Measurements from ENCODE around the gene MAU2. TPM values are rescaled to one million over a fixed set of nuclear protein-coding genes. Genes with fewer than 3 reads are reported as not detected.
A peak's percentile ranks its signal among the peaks of the same experiment; 100 is the strongest.

MAU2 gene
- total and polyA plus RNA-seq, 10 of the 15 experiments (the other 5 are each of a cell fraction or from before 2014, with no cell fraction given), result 1.8 to 47.2 (median 22.1) TPM

DNA sequence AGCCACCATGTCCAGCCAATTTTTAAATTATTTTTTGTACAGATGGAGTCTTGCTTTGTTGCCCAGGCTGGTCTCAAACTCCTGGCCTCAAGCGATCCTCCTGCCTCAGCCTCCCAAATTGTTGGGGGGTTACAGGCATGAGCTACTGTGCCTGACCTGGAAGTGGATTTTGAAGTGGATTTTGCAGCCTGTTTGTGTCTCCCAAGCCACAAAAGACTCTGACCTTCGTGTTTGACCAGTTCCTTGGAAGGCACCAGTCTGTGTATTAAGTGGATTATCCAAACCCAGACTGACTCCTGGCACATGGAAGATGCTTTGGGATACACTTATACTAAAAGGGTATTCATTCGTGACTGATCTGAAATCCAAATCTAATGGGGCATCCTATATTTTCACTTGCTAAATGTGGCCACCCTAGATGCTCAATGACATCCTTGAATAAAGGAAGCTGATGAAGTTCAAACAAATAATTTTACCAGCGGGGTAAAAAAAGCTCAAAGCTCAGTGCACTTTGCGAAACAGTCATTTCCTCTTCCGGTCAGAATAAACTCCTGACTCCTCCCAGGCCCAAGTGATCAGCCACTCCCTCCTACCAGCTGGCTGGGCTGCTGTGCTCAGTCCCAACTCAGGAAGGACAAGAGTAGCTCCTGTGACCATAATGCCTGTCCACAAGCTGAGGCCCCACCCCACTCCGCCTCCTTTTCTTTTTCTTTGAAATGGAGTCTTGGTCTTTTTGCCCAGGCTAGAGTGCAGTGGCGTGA lies 52.2 kb downstream of the MAU2 start:
- H3K4me3 ChIP-seq, result no peak overlapping the region
- CTCF ChIA-PET, result interaction anchor here (0.5 to 3.8 kb wide), 7 partner anchors 8 to 144 kb away, joined by 3 to 36 read pairs (median 4); partner anchors contain the start of gene NDUFA13
- no peak for TF ChIP-seq STAT1 (conservative IDR thresholded peaks at IDR 0.05)
- TF ChIP-seq BHLHE40 (IDR thresholded peaks at IDR 0.05; ENCODE audit: borderline replicate concordance in 1 of 2, low read depth in 2 of 2, low read length in 1 of 2), result no peak
- no peak for TF ChIP-seq SIX5 (IDR thresholded peaks at IDR 0.05; ENCODE audit: low read depth, low read length, severe bottlenecking)
- TF ChIP-seq, protein P1, sequence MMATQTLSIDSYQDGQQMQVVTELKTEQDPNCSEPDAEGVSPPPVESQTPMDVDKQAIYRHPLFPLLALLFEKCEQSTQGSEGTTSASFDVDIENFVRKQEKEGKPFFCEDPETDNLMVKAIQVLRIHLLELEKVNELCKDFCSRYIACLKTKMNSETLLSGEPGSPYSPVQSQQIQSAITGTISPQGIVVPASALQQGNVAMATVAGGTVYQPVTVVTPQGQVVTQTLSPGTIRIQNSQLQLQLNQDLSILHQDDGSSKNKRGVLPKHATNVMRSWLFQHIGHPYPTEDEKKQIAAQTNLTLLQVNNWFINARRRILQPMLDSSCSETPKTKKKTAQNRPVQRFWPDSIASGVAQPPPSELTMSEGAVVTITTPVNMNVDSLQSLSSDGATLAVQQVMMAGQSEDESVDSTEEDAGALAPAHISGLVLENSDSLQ (IDR thresholded peaks at IDR 0.05), result no peak
- no peak for TF ChIP-seq EP300 (IDR thresholded peaks at IDR 0.05; ENCODE audit: borderline replicate concordance in 1 of 2, control insufficient read depth in 1 of 2, low read depth in 2 of 2, low read length in 2 of 2)
- TF ChIP-seq EZH2 (IDR thresholded peaks at IDR 0.05; ENCODE audit: borderline replicate concordance, control insufficient read depth, low read depth, low read length), result no peak
- no peak for TF ChIP-seq RUNX3 (IDR thresholded peaks at IDR 0.05; ENCODE audit: low read length)
- TF ChIP-seq, protein P2, sequence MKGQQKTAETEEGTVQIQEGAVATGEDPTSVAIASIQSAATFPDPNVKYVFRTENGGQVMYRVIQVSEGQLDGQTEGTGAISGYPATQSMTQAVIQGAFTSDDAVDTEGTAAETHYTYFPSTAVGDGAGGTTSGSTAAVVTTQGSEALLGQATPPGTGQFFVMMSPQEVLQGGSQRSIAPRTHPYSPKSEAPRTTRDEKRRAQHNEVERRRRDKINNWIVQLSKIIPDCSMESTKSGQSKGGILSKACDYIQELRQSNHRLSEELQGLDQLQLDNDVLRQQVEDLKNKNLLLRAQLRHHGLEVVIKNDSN (IDR thresholded peaks at IDR 0.05; ENCODE audit: borderline replicate concordance, extremely low read length, insufficient read depth, low read depth, low read length), result no peak
- TF ChIP-seq POLR2AphosphoS5 (IDR thresholded peaks at IDR 0.05; ENCODE audit: low read length), result peak; percentile 58
- TF ChIP-seq RCOR1 (conservative IDR thresholded peaks at IDR 0.05; ENCODE audit: low read depth, low read length), result no peak
- no peak for TF ChIP-seq KLF5 (IDR thresholded peaks at IDR 0.05; ENCODE audit: partially characterized antibody)
- no peak for TF ChIP-seq ASH2L (IDR thresholded peaks at IDR 0.05; ENCODE audit: borderline replicate concordance, low read depth)
- TF ChIP-seq, protein P3, sequence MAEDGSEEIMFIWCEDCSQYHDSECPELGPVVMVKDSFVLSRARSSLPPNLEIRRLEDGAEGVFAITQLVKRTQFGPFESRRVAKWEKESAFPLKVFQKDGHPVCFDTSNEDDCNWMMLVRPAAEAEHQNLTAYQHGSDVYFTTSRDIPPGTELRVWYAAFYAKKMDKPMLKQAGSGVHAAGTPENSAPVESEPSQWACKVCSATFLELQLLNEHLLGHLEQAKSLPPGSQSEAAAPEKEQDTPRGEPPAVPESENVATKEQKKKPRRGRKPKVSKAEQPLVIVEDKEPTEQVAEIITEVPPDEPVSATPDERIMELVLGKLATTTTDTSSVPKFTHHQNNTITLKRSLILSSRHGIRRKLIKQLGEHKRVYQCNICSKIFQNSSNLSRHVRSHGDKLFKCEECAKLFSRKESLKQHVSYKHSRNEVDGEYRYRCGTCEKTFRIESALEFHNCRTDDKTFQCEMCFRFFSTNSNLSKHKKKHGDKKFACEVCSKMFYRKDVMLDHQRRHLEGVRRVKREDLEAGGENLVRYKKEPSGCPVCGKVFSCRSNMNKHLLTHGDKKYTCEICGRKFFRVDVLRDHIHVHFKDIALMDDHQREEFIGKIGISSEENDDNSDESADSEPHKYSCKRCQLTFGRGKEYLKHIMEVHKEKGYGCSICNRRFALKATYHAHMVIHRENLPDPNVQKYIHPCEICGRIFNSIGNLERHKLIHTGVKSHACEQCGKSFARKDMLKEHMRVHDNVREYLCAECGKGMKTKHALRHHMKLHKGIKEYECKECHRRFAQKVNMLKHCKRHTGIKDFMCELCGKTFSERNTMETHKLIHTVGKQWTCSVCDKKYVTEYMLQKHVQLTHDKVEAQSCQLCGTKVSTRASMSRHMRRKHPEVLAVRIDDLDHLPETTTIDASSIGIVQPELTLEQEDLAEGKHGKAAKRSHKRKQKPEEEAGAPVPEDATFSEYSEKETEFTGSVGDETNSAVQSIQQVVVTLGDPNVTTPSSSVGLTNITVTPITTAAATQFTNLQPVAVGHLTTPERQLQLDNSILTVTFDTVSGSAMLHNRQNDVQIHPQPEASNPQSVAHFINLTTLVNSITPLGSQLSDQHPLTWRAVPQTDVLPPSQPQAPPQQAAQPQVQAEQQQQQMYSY (CRISPR knock-in tag; IDR thresholded peaks at IDR 0.05), result no peak
- TF ChIP-seq, protein P4, sequence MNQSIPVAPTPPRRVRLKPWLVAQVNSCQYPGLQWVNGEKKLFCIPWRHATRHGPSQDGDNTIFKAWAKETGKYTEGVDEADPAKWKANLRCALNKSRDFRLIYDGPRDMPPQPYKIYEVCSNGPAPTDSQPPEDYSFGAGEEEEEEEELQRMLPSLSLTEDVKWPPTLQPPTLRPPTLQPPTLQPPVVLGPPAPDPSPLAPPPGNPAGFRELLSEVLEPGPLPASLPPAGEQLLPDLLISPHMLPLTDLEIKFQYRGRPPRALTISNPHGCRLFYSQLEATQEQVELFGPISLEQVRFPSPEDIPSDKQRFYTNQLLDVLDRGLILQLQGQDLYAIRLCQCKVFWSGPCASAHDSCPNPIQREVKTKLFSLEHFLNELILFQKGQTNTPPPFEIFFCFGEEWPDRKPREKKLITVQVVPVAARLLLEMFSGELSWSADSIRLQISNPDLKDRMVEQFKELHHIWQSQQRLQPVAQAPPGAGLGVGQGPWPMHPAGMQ (IDR thresholded peaks at IDR 0.05; ENCODE audit: borderline replicate concordance), result no peak
- peak; percentile 37; the same call in 1 of the 2 replicates for TF ChIP-seq POLR2A (IDR thresholded peaks at IDR 0.05; ENCODE audit: low read depth, low read length)

More for the DNA sequence above, 52.2 kb downstream of the MAU2 start:
- DNase-seq (ENCODE audit: low read depth, low spot score) (no peak), FAIRE-seq (peak; percentile 88), ATAC-seq (peak; percentile 99)
- intact Hi-C loops (cut with micrococcal nuclease; ENCODE audit: unreplicated experiment) (no loop called here), in situ Hi-C loops (cut with MboI) (no loop called here)
- BruUV-seq (replicated peaks), result no TSS peak
- H3K36me3 ChIP-seq (ENCODE audit: control insufficient read depth in 2 of 2, insufficient read depth in 2 of 2, low read length in 1 of 2), result no peaks in the 10 kb centered on the region
- H3K9ac ChIP-seq (ENCODE audit: control insufficient read depth, insufficient read depth, low read length), result no peak overlapping the region
- peak overlapping the region; percentile 51 for H3K27ac ChIP-seq (ENCODE audit: control insufficient read depth, insufficient read depth)
- H2AFZ ChIP-seq (ENCODE audit: control insufficient read depth, low read depth, low read length), result peak overlapping the region; percentile 82
- no peaks in the 10 kb centered on the region for H4K20me1 ChIP-seq (ENCODE audit: control insufficient read depth, insufficient read depth)
- POLR2A ChIA-PET, result interaction anchor here (0.6 to 1.2 kb wide), 7 partner anchors 9 to 117 kb away, joined by 3 to 6 read pairs (median 6); partner anchors contain the start of gene GATAD2A
- SMC1A ChIA-PET (ENCODE audit: uncharacterized antibody, unreplicated experiment), result interaction anchor here (1.0 to 1.7 kb wide), 4 partner anchors 8 to 118 kb away, joined by 3 to 15 read pairs (median 6); no protein-coding TSS in a partner anchor
- RAD21 ChIA-PET (ENCODE audit: unreplicated experiment), result interaction anchor here (0.7 to 2.1 kb wide), 5 partner anchors 8 to 227 kb away, joined by 3 to 10 read pairs (median 5); partner anchors contain the start of gene GATAD2A
- 26% methylated on average over 8 of the region's 8 CpGs for WGBS (ENCODE audit: insufficient coverage, insufficient replicate concordance, low lambda C conversion rate, missing lambda C conversion rate)
- H3K79me2 ChIP-seq (ENCODE audit: control insufficient read depth, insufficient read depth, low read length), result no peaks in the 10 kb centered on the region
- no peaks in the 10 kb centered on the region for H3K27me3 ChIP-seq (replicated peaks in 1 of 2; ENCODE audit: control insufficient read depth in 2 of 2, insufficient read depth in 2 of 2, low read length in 1 of 2)
- H3K9me3 ChIP-seq (replicated peaks; ENCODE audit: control insufficient read depth, insufficient read depth, low read length), result no peaks in the 10 kb centered on the region
- H3K4me1 ChIP-seq (ENCODE audit: control insufficient read depth, insufficient read depth, low read length), result peaks cover 5% of the 10 kb centered on the region
- H3K4me2 ChIP-seq (ENCODE audit: control insufficient read depth, insufficient read depth), result peak overlapping the region; percentile 57
